Type B pancreatic cell (in vitro differentiated cells): ENCODE data around the gene CFAP92. TPM values are rescaled to one million over a fixed set of nuclear protein-coding genes. Genes with fewer than 3 reads are reported as not detected.

Experiments
- DNase-seq: peaks from one replicate; pipeline ENCODE4 v3.0.0; 2021; ENCODE audit warnings: mixed read lengths; ENCODE audit not compliant: unreplicated experiment; ENCODE audit errors: extremely low spot score
- H3K27ac Mint-ChIP-seq: 2 replicates; pipeline ENCODE4 v1.8.0; 2021; ENCODE audit warnings: mild to moderate bottlenecking, mixed read lengths
- H3K27me3 Mint-ChIP-seq: 2 replicates; pipeline ENCODE4 v1.8.0; 2021; ENCODE audit warnings: mixed read lengths
- H3K36me3 Mint-ChIP-seq: 2 replicates; pipeline ENCODE4 v1.8.0; 2021; ENCODE audit warnings: mixed read lengths
- H3K4me1 Mint-ChIP-seq: one replicate; pipeline ENCODE4 v1.8.0; 2021; ENCODE audit warnings: mixed read lengths; ENCODE audit not compliant: unreplicated experiment
- H3K4me3 Mint-ChIP-seq: 2 replicates; pipeline ENCODE4 v1.8.0; 2021; ENCODE audit warnings: mild to moderate bottlenecking, mixed read lengths
- H3K9me3 Mint-ChIP-seq: 2 replicates; pipeline ENCODE4 v1.8.0; 2021; ENCODE audit warnings: mixed read lengths
- CTCF ChIP-seq: fragments of 200-600 bp; sonication (generic); conservative IDR thresholded peaks from 2 replicates; pipeline ENCODE4 v1.5.0; 2021; ENCODE audit warnings: antibody characterized with exemption, mild to moderate bottlenecking
- total RNA-seq: library from RNA; stranded (reverse); gene quantifications from 2 replicates; pipeline ENCODE4 v1.2.1, GENCODE V29; 2021; ENCODE audit warnings: low replicate concordance

The CFAP92 gene
- total RNA-seq, 1 donor from 2014 or later = 4.4 TPM

GRCh38 chr3:129018751-129019150 is 24.9 kb upstream of the CFAP92 start:
- H3K9me3 Mint-ChIP-seq = no peaks in the 10 kb centered on the region
- TF ChIP-seq CTCF = no peak
- no peaks in the 10 kb centered on the region for H3K36me3 Mint-ChIP-seq
- no peak overlapping the region for H3K4me3 Mint-ChIP-seq
- peaks cover under 1% of the 10 kb centered on the region for H3K27me3 Mint-ChIP-seq
- DNase-seq = no peak
- peaks cover 4% of the 10 kb centered on the region for H3K4me1 Mint-ChIP-seq
- H3K27ac Mint-ChIP-seq = no peak overlapping the region

- Mint-ChIP-seq H3K27ac (no peak overlapping the region), H3K36me3 (no peaks in the 10 kb centered on the region), H3K27me3 (no peaks in the 10 kb centered on the region), H3K4me3 (no peak overlapping the region), H3K4me1 (peaks cover 4% of the 10 kb centered on the region), H3K9me3 (no peaks in the 10 kb centered on the region)
- DNase-seq = no peak
- no peak for TF ChIP-seq CTCF
Measured at GRCh38 chr3:129018271-129018670, 24.4 kb upstream of the CFAP92 start.

- TF ChIP-seq CTCF = no peak
- Mint-ChIP-seq H3K4me3 (peak overlapping the region; percentile 41), H3K9me3 (no peaks in the 10 kb centered on the region), H3K27ac (peak overlapping the region; percentile 4), H3K36me3 (no peaks in the 10 kb centered on the region), H3K4me1 (peaks cover 4% of the 10 kb centered on the region), H3K27me3 (no peaks in the 10 kb centered on the region)
- DNase-seq = no peak
Measured at GRCh38 chr3:129017484-129017899, 23.6 kb upstream of the CFAP92 start.

- H3K4me3 Mint-ChIP-seq = no peak overlapping the region
- no peak overlapping the region for H3K27ac Mint-ChIP-seq
- H3K4me1 Mint-ChIP-seq = peaks cover 4% of the 10 kb centered on the region
- H3K27me3 Mint-ChIP-seq = no peaks in the 10 kb centered on the region
- no peaks in the 10 kb centered on the region for H3K9me3 Mint-ChIP-seq
- no peak for DNase-seq
- H3K36me3 Mint-ChIP-seq = no peaks in the 10 kb centered on the region
- TF ChIP-seq CTCF = no peak
Measured at GRCh38 chr3:129016720-129017483, 23.0 kb upstream of the CFAP92 start.

GRCh38 chr3:129016356-129016719 is 22.5 kb upstream of the CFAP92 start:
- TF ChIP-seq CTCF = no peak
- H3K36me3 Mint-ChIP-seq = no peaks in the 10 kb centered on the region
- no peak for DNase-seq
- H3K4me1 Mint-ChIP-seq = peaks cover 4% of the 10 kb centered on the region
- no peak overlapping the region for H3K27ac Mint-ChIP-seq
- H3K27me3 Mint-ChIP-seq = no peaks in the 10 kb centered on the region
- H3K9me3 Mint-ChIP-seq = no peaks in the 10 kb centered on the region
- H3K4me3 Mint-ChIP-seq = no peak overlapping the region
